Kidney (tissue), 14 donors: ENCODE measurements around the gene SS18L1. TPM values are rescaled to one million over a fixed set of nuclear protein-coding genes. Genes with fewer than 3 reads are reported as not detected.

Experiments used
- DNase-seq, 5 donors: peaks; one replicate each; pipeline ENCODE4 v3.0.0-alpha.2; 2013 to 2020
- FAIRE-seq: peaks from 2 replicates; lab custom pipeline; 2012; peaks lifted over from hg19 to GRCh38; lab: Jason Lieb, UNC
- H3K27ac ChIP-seq, 2 donors: one replicate each; pipeline ENCODE4 v1.7.0; 2013; ENCODE audit warnings: low read depth in 2 of 2, low read length in 2 of 2, inconsistent platforms in 1 of 2
- H3K27me3 ChIP-seq: one replicate; pipeline ENCODE4 v1.7.1; 2013; ENCODE audit warnings: low read length, inconsistent platforms; ENCODE audit not compliant: control insufficient read depth, insufficient read depth
- H3K36me3 ChIP-seq, 3 donors: one replicate each; pipeline versions ENCODE4 v1.7.0 to v1.7.1; 2013; ENCODE audit warnings: low read length in 3 of 3, control low read depth in 1 of 3, inconsistent platforms in 1 of 3; ENCODE audit not compliant: insufficient read depth in 3 of 3, control insufficient read depth in 2 of 3
- H3K4me1 ChIP-seq, 3 donors: one replicate each; pipeline versions ENCODE4 v1.7.0 to v1.7.1; 2013; ENCODE audit warnings: low read length in 3 of 3, inconsistent platforms in 1 of 3, low read depth in 1 of 3; ENCODE audit not compliant: control insufficient read depth in 2 of 3, insufficient read depth in 2 of 3
- H3K4me3 ChIP-seq, 3 donors: one replicate each; pipeline versions ENCODE4 v1.7.0 to v1.8.1; 2013; ENCODE audit warnings: low read length in 3 of 3, control low read depth in 1 of 3, inconsistent platforms in 1 of 3
- H3K9ac ChIP-seq, 3 donors: one replicate each; pipeline versions ENCODE4 v1.7.0 to v1.7.1; 2013; ENCODE audit warnings: low read length in 3 of 3, control low read depth in 1 of 3, inconsistent platforms in 1 of 3
- H3K9me3 ChIP-seq, 3 donors: one replicate each; pipeline versions ENCODE4 v1.7.0 to v1.7.1; 2013; ENCODE audit warnings: low read length in 3 of 3, control low read depth in 1 of 3, inconsistent platforms in 1 of 3; ENCODE audit not compliant: control insufficient read depth in 2 of 3, insufficient read depth in 1 of 3
- intact Hi-C: fragments of 100-400 bp; cut with DNase I; formaldehyde crosslinking; loops from one replicate; pipeline ENCODE4 v1.11.1; 2022
- polyA plus RNA-seq: library from polyadenylated mRNA; stranded (reverse); fragments of 350-450 nt; fragmentation: Illumina TruSeq; extraction: RNeasy Lipid Tissue Mini Kit (QIAGEN cat#74804); gene quantifications from one replicate; pipeline ENCODE4 v1.2.3, GENCODE V29; 2014; ENCODE audit warnings: low read depth, low replicate concordance; ENCODE audit not compliant: insufficient read depth
- total RNA-seq: library from RNA; stranded (reverse); fragmentation: NEBNext Ultra II Directional; extraction: Animal tissue kit (Norgen Biotek cat#: 25700); gene quantifications from one replicate; pipeline ENCODE4 v1.2.1, GENCODE V29; 2021
- TF ChIP-seq, protein P1 (sequence below): IDR thresholded peaks from 3 replicates; pipeline ENCODE4 v1.5.1; 2012; ENCODE audit warnings: mild to moderate bottlenecking, moderate library complexity, borderline replicate concordance; ENCODE audit not compliant: insufficient read depth; ENCODE audit errors: extremely low read depth
- donor health status: control.
- donor health status: control.
- donor health status: control.
- donor health status: control.
- donor health status: control.
- donor health status: DM: yes; HTN: yes; CAD: no.
- donor health status: Normal renal cell carcinoma (clear cell type).

Gene SS18L1
- total and polyA plus RNA-seq, 2 donors from 2014 or later = 6.5 to 12.0 TPM

DNA sequence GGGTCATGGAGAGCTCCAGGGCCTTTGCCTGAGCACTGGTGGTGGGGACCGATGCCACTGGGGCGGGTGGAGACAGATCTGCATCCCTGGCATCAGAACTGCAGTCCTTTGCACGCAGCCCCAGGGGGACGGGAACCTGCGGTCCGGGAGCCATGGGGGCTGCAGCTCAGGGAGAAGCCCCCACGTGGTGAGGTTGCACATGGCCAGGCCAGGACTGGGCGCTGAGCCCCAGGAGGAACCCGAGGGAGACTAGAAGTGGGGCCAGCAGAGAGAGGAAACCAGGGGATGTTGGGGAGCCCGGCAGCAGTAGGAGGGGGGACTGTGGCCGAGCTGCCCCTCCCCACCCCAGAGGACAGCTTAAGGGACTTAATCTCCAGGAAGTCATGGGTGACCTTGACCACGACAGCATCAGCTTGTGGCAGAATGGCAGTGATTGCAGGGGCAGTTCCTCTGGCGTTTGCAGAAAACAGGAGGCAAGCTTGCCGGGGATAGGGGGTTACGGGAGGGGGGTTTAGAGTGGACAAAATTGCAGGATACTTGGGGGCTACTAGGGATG, 39.3 kb upstream of the SS18L1 start:
- Histone ChIP-seq H3K4me3 (no peak overlapping the region), H3K36me3 (no peaks in the 10 kb centered on the region), H3K9me3 (peaks cover 0 to 9% (median 4%) of the 10 kb centered on the region in 3 donors), H3K9ac (no peak overlapping the region), H3K27ac (no peak overlapping the region), H3K4me1 (no peaks in the 10 kb centered on the region), H3K27me3 (no peaks in the 10 kb centered on the region)
- TF ChIP-seq, protein P1, sequence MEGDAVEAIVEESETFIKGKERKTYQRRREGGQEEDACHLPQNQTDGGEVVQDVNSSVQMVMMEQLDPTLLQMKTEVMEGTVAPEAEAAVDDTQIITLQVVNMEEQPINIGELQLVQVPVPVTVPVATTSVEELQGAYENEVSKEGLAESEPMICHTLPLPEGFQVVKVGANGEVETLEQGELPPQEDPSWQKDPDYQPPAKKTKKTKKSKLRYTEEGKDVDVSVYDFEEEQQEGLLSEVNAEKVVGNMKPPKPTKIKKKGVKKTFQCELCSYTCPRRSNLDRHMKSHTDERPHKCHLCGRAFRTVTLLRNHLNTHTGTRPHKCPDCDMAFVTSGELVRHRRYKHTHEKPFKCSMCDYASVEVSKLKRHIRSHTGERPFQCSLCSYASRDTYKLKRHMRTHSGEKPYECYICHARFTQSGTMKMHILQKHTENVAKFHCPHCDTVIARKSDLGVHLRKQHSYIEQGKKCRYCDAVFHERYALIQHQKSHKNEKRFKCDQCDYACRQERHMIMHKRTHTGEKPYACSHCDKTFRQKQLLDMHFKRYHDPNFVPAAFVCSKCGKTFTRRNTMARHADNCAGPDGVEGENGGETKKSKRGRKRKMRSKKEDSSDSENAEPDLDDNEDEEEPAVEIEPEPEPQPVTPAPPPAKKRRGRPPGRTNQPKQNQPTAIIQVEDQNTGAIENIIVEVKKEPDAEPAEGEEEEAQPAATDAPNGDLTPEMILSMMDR = no peak
- DNase-seq = no peak
- intact Hi-C loops = no loop called here
- FAIRE-seq = no peak

GRCh38 chr20:62104791-62105345, 38.7 kb upstream of the SS18L1 start:
- Histone ChIP-seq H3K27me3 (no peaks in the 10 kb centered on the region), H3K4me1 (no peaks in the 10 kb centered on the region), H3K27ac (no peak overlapping the region), H3K4me3 (no peak overlapping the region), H3K9me3 (peaks cover 0 to 11% (median 4%) of the 10 kb centered on the region in 3 donors), H3K9ac (no peak overlapping the region), H3K36me3 (no peaks in the 10 kb centered on the region)
- TF ChIP-seq, protein P1 = no peak
- intact Hi-C loops = no loop called here
- FAIRE-seq (no peak), DNase-seq (peak in 2 of 5 donors; percentile 28 to 55)

GRCh38 chr20:62105592-62105991, 38.0 kb upstream of the SS18L1 start:
- FAIRE-seq = no peak
- no peak for DNase-seq
- H3K9me3 ChIP-seq = peaks cover 0 to 11% (median 4%) of the 10 kb centered on the region in 3 donors

More at GRCh38 chr20:62105592-62105991, 38.0 kb upstream of the SS18L1 start:
- no peak overlapping the region for H3K4me3 ChIP-seq
- no peaks in the 10 kb centered on the region for H3K36me3 ChIP-seq
- H3K4me1 ChIP-seq = no peaks in the 10 kb centered on the region
- no peak overlapping the region for H3K9ac ChIP-seq
- TF ChIP-seq, protein P1 = no peak
- no peaks in the 10 kb centered on the region for H3K27me3 ChIP-seq
- H3K27ac ChIP-seq = no peak overlapping the region
- intact Hi-C loops = no loop called here
